ENCODE data around the gene EIPR1.

GRCh38 chr2:3340144-3340543, 37.5 kb downstream of the EIPR1 start:
- TF ChIP-seq CTCF (IDR thresholded peaks at IDR 0.05), result no peak
- no peak for TF ChIP-seq HMGA2 (CRISPR knock-in tag; IDR thresholded peaks at IDR 0.05)
- TF ChIP-seq TEAD4 (CRISPR knock-in tag; IDR thresholded peaks at IDR 0.05), result no peak
- no peak for TF ChIP-seq PREB (CRISPR knock-in tag; IDR thresholded peaks at IDR 0.05; ENCODE audit: borderline replicate concordance)
- TF ChIP-seq USF2 (CRISPR knock-in tag; IDR thresholded peaks at IDR 0.05), result no peak
- TF ChIP-seq, protein P1, sequence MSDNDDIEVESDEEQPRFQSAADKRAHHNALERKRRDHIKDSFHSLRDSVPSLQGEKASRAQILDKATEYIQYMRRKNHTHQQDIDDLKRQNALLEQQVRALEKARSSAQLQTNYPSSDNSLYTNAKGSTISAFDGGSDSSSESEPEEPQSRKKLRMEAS (CRISPR knock-in tag; IDR thresholded peaks at IDR 0.05), result no peak
- TF ChIP-seq, protein P2, sequence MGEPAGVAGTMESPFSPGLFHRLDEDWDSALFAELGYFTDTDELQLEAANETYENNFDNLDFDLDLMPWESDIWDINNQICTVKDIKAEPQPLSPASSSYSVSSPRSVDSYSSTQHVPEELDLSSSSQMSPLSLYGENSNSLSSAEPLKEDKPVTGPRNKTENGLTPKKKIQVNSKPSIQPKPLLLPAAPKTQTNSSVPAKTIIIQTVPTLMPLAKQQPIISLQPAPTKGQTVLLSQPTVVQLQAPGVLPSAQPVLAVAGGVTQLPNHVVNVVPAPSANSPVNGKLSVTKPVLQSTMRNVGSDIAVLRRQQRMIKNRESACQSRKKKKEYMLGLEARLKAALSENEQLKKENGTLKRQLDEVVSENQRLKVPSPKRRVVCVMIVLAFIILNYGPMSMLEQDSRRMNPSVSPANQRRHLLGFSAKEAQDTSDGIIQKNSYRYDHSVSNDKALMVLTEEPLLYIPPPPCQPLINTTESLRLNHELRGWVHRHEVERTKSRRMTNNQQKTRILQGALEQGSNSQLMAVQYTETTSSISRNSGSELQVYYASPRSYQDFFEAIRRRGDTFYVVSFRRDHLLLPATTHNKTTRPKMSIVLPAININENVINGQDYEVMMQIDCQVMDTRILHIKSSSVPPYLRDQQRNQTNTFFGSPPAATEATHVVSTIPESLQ (CRISPR knock-in tag; IDR thresholded peaks at IDR 0.05), result no peak
- no peak for TF ChIP-seq CREB1 (CRISPR knock-in tag; IDR thresholded peaks at IDR 0.05)
- TF ChIP-seq CBFB (CRISPR knock-in tag; IDR thresholded peaks at IDR 0.05; ENCODE audit: low read depth), result no peak
- no peak for TF ChIP-seq ATF2 (CRISPR knock-in tag; IDR thresholded peaks at IDR 0.05; ENCODE audit: borderline replicate concordance, low read depth)
- TF ChIP-seq PRDM15 (CRISPR knock-in tag; IDR thresholded peaks at IDR 0.05), result no peak
- TF ChIP-seq SP1 (CRISPR knock-in tag; conservative IDR thresholded peaks at IDR 0.05), result no peak
- TF ChIP-seq NR3C1 (CRISPR knock-in tag; conservative IDR thresholded peaks at IDR 0.05; ENCODE audit: low read depth), result no peak
